OCI-LY3 (cell line): ENCODE data around the gene B3GNT7.

Source experiments
- CTCF ChIP-seq: fragments of 200-600, 300-600 bp; sonication (generic); IDR thresholded peaks from 2 replicates; pipeline ENCODE4 v1.5.1; 2014; ENCODE audit warnings: antibody characterized with exemption, low read length, low read depth
- EZH2phosphoT487 ChIP-seq: fragments of 200-600 bp; shearing (Covaris generic); IDR thresholded peaks from 2 replicates; pipeline ENCODE4 v1.6.1; 2018; ENCODE audit warnings: antibody characterized with exemption, mixed run types, low read depth

DNA sequence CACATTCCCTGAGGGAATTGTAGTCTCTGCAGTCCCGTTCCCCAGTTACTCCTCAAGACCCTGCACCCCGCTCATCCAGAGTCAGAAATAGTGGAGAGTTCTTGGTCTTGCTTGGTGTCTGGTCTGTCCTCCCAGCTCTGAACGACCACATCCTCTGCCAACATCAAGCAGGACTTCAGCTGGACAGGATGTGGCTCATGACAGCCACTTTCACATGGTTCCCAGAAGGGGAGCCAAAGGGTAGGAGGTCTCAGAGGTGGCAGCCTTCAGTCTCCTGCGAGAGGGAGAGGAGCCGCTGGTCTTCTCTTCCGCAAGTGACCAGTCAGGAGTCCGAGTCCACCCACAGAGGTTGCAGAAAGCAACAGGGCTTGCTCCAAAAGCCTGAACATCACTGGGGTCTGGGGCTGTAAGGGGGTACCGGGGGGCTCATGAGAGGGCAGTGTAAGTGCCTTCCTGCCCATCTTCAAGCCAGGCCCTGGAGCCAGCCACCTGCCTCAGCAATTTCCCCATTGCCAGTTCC, 29.8 kb downstream of the B3GNT7 start:
- TF ChIP-seq CTCF (no peak), EZH2phosphoT487 (no peak)
